IPS-NIHi7 (cell line): ENCODE measurements around the gene MADCAM1.
"Not testable (repeated sequence)": the region's sequence is repeated elsewhere in the genome, so short reads cannot be mapped to it uniquely, and the experiment has no call there.

Source experiments
- DNase-seq: peaks from one replicate; pipeline ENCODE4 v3.0.0; 2012; ENCODE audit warnings: mixed read lengths; ENCODE audit errors: extremely low spot score

MADCAM1 gene

GRCh38 chr19:496112-496665 is at the start of gene MADCAM1:
Gene MADCAM1, plus strand, starts transcription at chr19:496486. Its CDS starts 14 bp downstream, at chr19:496500.
- DNase-seq = peak; percentile 31

GRCh38 chr19:447064-447426 is 49.2 kb upstream of the MADCAM1 start:
- no peak for DNase-seq

DNA sequence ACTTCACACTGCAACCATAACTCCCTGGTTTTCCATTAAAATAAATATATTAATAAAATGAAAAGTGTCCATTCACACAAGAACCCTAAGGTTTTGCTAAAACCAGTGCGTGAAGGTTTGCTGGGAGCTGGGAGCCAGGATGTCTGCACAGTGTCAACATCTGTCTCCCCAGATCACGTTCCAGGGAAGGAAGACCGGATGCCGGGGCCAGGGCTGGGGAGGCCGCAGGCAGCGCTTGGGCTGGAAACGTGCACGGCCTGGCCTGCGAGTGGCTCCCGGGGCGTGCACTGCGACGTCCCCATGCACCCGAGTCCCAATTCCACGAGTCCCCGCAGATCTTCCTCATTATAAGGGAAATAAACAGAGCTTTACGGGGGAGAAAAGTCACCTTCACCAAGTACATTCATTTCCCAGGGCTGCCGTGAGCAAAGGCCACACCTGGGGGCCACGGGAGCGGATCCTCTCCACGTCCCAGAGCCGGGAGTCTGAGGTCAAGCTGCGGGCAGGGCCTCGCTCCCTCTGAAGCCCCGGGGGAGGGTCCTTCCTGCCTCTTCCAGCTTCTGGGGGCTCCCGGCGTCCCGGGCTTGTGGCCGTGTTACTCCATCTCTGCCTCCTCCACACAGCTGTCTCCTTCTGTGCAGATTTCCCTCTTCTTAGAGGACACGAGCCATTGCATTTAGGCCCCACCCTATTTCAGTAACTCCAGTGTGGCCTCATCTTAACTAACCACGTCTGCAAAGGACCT is 48.3 kb upstream of the MADCAM1 start:
- DNase-seq = no peak

GRCh38 chr19:449916-450315 is 46.4 kb upstream of the MADCAM1 start:
- no peak for DNase-seq

DNA sequence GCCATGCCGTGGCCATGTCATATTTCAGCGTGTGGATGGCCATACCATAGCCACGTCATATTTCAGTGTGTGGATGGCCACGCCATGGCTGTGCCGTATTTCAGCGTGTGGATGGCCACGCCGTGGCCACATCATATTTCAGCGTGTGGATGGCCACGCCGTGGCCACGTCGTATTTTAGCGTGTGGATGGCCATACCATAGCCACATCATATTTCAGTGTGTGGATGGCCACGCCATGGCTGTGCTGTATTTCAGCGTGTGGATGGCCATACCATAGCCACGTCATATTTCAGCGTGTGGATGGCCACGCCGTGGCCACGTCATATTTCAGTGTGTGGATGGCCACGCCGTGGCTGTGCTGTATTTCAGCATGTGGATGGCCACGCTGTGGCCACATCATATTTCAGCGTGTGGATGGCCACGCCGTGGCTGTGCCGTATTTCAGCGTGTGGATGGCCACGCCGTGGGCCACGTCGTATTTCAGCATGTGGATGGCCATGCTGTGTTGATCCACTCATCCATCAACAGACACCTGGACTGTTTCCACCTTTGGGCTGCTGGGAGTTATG is 45.3 kb upstream of the MADCAM1 start:
- not testable (repeated sequence) for DNase-seq

DNA sequence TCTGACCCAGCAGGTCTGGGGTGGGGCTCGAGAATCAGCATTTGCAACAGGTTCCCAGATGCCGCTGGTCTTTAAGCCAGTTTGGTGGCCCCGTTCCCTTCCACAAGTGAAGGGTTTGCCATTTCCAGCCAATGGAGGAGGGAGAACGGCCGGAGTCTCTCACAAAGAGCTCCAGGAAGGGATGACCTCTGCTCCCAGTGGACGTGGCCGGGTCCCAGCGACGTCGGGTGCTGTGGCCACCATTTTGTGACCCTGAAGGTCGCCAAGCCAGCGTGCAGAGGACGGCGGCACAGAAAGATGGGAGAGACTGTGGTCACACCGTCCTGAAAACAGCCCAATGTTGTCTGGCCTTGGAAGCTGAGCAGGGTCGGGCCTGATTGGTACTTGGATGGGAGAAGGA is 43.5 kb upstream of the MADCAM1 start:
- DNase-seq = no peak

GRCh38 chr19:453606-454005 is 42.7 kb upstream of the MADCAM1 start:
- no peak for DNase-seq

DNA sequence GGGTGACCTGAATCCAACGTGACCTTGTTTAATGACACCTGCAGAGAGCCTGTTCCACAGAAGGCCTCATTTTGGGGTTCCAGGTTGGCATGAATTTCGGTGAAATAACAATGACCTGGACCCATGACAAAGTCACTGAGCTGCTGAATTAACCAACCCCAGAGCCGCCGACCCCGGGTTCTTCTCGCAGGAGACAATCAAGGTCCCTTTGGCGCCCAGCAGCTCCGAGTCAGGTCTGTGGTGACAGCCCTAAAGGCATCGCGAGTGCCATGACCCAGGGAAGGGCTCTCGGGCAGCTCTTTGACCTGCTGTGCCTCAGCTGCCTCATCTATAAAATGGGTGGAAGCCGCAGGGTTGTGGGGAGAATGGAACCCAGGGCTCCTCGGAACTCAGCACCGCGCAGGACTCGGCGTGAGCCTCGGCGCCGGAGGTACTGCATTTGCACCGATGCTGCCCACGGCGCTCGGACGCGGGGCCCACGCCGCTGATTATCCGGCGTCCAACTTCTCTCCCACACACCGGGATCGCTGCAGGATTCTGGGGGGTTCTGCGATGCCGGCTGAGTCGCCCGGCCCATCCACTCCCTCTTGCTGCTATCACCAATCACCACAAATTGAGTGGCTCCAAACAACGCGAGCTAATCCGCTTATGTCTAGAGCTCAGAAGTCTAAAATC is 41.1 kb upstream of the MADCAM1 start:
- DNase-seq = no peak

DNA sequence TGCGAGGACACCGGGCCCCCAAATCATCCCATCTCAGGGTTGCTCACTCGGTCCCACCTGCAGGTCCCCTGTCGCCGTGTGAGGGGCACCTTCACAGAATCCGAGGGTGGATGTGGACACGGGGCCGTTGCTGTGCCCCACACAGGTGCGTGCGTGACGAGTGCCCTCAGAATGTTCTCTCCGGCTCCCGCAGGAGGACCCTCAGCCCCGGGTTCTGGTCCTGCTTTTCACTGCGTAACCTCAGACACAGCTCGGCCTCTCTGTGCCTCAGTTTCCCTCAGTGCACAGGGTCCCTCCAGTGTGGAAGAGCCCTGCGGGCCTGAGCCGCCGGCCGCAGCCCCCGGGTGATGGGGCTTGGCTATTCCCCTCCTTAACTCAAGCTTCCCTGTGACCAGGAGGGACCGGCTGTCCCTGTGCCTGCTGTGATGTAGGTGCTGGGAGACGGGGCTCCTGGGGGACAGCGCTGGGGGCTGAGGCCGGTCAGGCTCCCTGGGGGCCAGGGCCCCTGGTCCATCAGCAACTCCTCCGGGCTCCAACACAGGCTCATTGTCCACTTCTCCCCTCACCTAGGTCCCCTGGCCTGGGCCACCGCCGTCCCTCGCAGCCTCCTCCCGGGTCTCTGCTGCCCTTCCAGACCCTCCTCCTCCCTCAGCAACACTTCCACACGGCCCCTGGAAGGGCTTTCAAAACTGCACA is 40.3 kb upstream of the MADCAM1 start:
- DNase-seq = no peak

- no peak for DNase-seq
Measured at GRCh38 chr19:456547-457110, 39.7 kb upstream of the MADCAM1 start.

GRCh38 chr19:457636-458035 is 38.6 kb upstream of the MADCAM1 start:
- no peak for DNase-seq

DNA sequence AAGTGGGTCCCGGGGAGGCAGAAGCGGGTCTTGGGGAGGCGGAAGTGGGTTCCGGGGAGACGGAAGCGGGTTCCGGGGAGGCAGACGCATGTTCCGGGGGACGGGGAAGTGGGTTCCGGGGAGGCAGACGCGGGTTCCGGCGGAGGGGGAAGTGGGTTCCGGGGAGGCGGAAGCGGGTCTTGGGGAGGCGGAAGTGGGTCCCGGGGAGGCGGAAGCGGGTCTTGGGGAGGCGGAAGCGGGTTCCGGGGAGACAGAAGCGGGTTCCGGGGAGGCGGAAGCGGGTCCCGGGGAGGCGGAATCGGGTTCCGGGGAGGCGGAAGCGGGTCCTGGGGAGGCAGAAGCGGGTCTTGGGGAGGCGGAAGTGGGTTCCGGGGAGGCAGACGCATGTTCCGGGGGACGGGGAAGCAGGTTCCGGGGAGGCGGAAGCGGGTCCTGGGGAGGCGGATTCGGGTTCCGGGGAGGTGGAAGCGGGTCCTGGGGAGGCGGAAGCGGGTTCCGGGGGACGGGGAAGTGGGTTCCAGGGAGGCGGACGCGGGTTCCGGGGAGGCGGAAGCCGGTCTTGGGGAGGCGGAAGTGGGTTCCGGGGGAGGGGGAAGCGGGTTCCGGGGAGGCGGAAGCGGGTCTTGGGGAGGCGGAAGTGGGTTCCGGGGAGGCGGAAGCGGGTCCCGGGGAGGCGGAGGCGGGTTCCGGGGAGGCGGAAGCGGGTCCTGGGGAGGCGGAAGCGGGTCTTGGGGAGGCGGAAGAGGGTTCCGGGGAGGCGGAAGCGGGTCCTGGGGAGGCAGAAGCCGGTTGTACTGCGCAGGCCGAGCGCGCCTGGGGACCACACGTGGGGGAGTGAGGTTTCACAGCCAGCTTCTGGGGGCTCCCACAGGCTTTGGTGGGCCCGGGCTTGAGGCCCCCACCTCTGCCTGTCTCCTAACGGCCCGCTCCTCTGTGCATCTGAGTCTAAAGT is 37.9 kb upstream of the MADCAM1 start:
- no peak for DNase-seq

DNA sequence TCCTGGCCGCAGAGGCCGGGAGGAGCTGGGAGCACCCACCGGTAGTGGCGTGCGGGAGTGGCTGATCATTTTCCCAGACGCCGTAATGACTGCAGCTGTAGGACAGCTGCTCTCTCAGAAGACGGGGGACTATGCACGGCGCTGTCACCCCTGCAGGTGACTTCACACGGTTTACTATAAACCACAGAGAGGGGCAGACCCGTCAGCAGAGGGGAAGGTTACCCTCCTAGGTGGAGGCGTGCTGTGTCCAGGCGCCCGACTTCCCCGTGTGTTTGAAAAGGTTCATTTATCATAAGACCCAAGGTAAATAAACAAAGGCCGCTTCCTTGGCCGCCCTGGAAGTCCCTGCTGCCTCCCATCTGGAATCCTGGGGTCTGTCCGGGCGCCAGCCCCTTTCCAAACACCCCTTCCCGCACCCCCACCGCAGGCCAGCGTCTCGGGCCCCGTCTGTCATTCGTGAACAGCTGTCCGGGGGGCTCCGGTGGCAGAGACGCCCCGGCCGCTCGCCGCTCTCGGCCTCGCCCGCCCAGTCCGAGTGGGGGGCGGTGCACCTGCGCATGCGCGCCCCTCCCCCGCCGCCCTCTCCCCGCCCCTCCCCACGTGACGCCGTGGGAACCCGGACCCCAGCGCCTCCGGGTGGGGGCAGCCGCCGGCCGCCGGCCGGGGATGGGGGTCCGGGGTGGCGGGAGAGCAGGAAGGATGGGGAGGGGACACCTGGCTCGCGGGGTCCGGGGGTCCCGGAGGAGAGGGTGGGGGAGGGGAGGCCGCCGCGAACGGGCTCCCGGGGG is 36.4 kb upstream of the MADCAM1 start:
- DNase-seq = peak; percentile 90

GRCh38 chr19:460877-461720 is 35.2 kb upstream of the MADCAM1 start, which contains the start of gene SHC2:
Gene SHC2, minus strand, starts transcription at chr19:461033. Its CDS starts 37 bp downstream, at chr19:460996.
- peak; percentile 72 for DNase-seq

DNA sequence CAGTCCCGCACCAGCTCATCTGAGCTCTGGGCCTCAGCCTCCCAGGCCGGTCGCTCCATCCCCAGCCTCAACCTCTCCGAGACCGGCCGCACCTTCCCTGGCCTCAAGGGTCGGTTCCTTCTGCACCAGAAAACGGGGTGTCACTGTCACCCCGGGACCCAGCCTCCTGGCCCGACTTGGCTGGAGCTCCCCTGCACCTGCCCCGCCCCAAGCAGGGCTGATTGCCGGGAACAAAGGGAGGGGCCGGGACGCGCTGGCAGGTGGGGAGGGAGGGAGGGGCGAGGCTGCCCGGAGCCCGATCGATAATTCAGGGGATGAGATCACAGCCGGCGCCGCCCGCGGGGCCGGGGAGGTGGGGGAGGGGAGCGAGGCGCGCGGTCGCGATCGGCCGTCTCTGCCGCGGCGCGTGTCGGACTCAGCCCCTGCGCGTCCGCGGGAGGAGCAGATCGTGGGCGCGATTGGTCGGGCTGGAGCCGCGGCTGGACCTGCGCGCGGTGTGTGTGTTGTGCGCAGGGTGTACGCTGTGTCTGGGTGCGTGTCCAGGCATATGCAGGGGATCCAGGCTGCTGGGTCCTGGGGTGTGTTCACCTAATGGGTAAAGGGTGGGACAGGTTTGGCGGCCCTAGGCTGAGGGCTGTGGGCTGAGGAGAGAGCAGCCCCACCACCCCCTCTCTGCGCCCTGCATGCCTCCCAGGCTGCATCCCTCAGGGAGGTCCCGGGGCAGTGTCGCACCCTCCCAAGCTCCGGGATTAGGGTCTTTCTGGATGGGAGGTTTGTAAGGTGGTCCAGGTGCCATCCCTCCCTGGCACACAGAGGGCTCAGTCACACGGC is 34.4 kb upstream of the MADCAM1 start:
- peak; percentile 85 for DNase-seq

DNA sequence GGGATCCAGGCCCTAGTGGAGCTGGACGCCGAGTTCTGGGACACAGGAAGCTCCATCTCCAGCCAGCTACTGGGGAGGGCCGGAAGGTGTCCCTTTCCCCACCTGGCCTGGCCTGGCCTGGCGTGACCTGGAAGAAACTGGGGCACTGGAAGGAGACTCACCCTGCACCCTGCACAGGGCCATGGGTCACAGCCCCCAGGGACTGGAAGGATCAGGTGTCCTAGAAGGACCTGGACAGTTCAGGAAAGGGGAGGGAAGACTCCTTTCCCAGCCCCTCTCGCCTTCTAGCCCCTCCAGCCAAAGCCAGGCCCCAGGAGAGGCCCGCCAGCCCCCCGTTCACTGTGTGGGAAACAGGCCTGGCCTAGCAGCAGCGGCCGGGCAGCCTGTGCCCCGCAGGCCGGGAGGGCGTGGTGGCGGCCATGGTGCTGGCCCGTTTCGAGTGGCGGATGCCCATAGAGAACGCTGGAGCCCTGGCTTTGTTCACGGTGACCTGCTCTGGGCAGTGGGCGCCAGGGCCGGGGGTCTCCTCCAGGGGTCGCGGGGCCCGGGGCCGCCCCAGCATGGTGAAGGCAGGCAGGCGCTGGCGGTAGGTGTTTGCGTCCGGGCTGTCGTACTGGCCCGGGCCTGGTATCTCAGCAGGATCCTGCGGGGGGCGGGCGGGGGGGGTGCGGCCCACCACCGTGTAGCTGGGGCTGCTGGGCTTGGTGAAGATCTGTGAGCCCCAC is 32.6 kb upstream of the MADCAM1 start:
- DNase-seq = no peak

DNA sequence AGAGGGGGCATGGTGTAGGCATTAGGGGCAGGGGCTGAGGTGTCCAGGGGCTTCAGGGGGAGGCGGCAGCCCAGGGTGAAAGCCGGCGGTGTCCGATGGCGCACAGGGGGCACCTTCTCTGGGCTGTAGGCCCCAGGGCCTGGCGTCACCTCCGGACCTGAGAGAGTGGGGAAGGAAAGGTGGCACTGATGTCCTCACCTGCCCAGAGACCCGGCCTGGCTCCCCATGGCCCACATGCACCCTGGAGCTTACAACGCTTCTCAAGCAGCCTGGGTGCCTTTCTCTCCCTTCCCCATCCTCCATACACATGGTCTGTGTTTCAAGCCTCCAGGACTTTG is 32.1 kb upstream of the MADCAM1 start:
- no peak for DNase-seq
